A549 (cell line): ENCODE results near the gene RYR3. TPM values are rescaled to one million over a fixed set of nuclear protein-coding genes. Genes with fewer than 3 reads are reported as not detected.

ENCODE experiments used
- ATAC-seq, 2 experiments: fragments of 200-7000 bp in 1 of 2; fragments of >200 bp in 1 of 2; cut with Nextera tagmentation in 1 of 2; cut with Tn5 transposase in 1 of 2; 3 replicates each; pipeline versions ENCODE4 v1.8.0 to v1.9.1; 2018 to 2020; ENCODE audit warnings: mild to moderate bottlenecking in 1 of 2, moderate library complexity in 1 of 2
- CTCF ChIA-PET: fragments of 300-600 bp; sonication (Branson Sonifier 250); formaldehyde crosslinking; extraction: SDS; loops from one replicate; lab custom pipeline; 2021; ENCODE audit warnings: antibody characterized with exemption, inconsistent platforms; lab: Yijun Ruan, JAX
- POLR2A ChIA-PET: fragments of 350-600 bp; formaldehyde crosslinking; extraction: SDS; loops from one replicate; lab custom pipeline; 2021; ENCODE audit warnings: antibody characterized with exemption, inconsistent platforms; lab: Yijun Ruan, JAX
- DNase-seq, 2 experiments: peaks; one replicate each; pipeline versions ENCODE4 v3.0.0 to v3.0.0-alpha.2; 2011 to 2016; ENCODE audit warnings: low read depth in 1 of 2, low spot score in 1 of 2
- FAIRE-seq: peaks from 2 replicates; lab custom pipeline; 2011; peaks lifted over from hg19 to GRCh38; lab: Jason Lieb, UNC
- H3K27ac ChIP-seq, 2 experiments: fragments of >200 bp; sonication (Bioruptor Twin); formaldehyde crosslinking; 3 replicates each; pipeline ENCODE4 v1.5.1; 2016 to 2017
- H3K4me1 ChIP-seq: fragments of >200 bp; sonication (Bioruptor Twin); formaldehyde crosslinking; 3 replicates; pipeline ENCODE4 v1.6.1; 2016
- H3K4me2 ChIP-seq: fragments of >200 bp; sonication (Bioruptor Twin); formaldehyde crosslinking; 3 replicates; pipeline ENCODE4 v1.6.1; 2016
- H3K4me3 ChIP-seq: fragments of >200 bp; sonication (Bioruptor Twin); formaldehyde crosslinking; 3 replicates; pipeline ENCODE4 v1.5.1; 2016
- H3K9me3 ChIP-seq: fragments of >200 bp; sonication (Bioruptor Twin); formaldehyde crosslinking; 3 replicates; pipeline ENCODE4 v1.6.1; 2016
- BCL3 ChIP-seq: fragments of >200 bp; sonication (Bioruptor Twin); formaldehyde crosslinking; IDR thresholded peaks from 3 replicates; pipeline ENCODE4 v1.6.1; 2016
- CBX8 ChIP-seq: fragments of 200-600 bp; sonication (generic); IDR thresholded peaks from 2 replicates; pipeline ENCODE4 v1.6.1; 2016
- CEBPB ChIP-seq, 2 experiments: fragments of >200 bp in 1 of 2; sonication (Bioruptor Twin) in 1 of 2; formaldehyde crosslinking in 1 of 2; IDR thresholded peaks; 2 replicates each; pipeline ENCODE4 v1.6.1; 2012 to 2016
- CHD4 ChIP-seq: fragments of 200-600 bp; sonication (generic); IDR thresholded peaks from 2 replicates; pipeline ENCODE4 v1.6.1; 2016; ENCODE audit warnings: antibody characterized with exemption, mild to moderate bottlenecking, borderline replicate concordance
- E2F6 ChIP-seq: IDR thresholded peaks from 2 replicates; pipeline ENCODE4 v1.6.1; 2012; ENCODE audit warnings: low read depth, borderline replicate concordance
- EP300 ChIP-seq, 2 experiments: fragments of >200 bp; sonication (Bioruptor Twin); formaldehyde crosslinking; IDR thresholded peaks; 2 replicates in 1 of 2; 3 replicates in 1 of 2; pipeline ENCODE4 v1.6.1; 2016 to 2017
- ESRRA ChIP-seq: fragments of 150-350 bp; IDR thresholded peaks from 2 replicates; pipeline ENCODE4 v1.6.1; 2014; ENCODE audit warnings: mild to moderate bottlenecking, low read length, borderline replicate concordance
- FOXS1 ChIP-seq: fragments of 250-450 bp; sonication (Bioruptor Pico); IDR thresholded peaks from 2 replicates; pipeline ENCODE4 v1.5.0; 2020; ENCODE audit warnings: mild to moderate bottlenecking, moderate library complexity
- GATA3 ChIP-seq: IDR thresholded peaks from 2 replicates; pipeline ENCODE4 v1.6.1; 2012; ENCODE audit warnings: borderline replicate concordance
- HDAC2 ChIP-seq: fragments of 200-600 bp; sonication (generic); IDR thresholded peaks from 2 replicates; pipeline ENCODE4 v1.6.1; 2016
- HOXB13 ChIP-seq: fragments of 250-450 bp; sonication (Bioruptor Pico); IDR thresholded peaks from 2 replicates; pipeline ENCODE4 v1.5.0; 2020; ENCODE audit warnings: low read depth, mild to moderate bottlenecking, moderate library complexity
- HOXB5 ChIP-seq: fragments of 250-450 bp; sonication (Bioruptor Pico); IDR thresholded peaks from 2 replicates; pipeline ENCODE4 v1.5.0; 2020; ENCODE audit warnings: mild to moderate bottlenecking, moderate library complexity
- JUN ChIP-seq, 2 experiments: fragments of >200 bp; sonication (Bioruptor Twin); formaldehyde crosslinking; IDR thresholded peaks; 2 replicates in 1 of 2; 3 replicates in 1 of 2; pipeline ENCODE4 v1.6.1; 2016 to 2017
- KDM1A ChIP-seq: fragments of 200-600 bp; sonication (generic); IDR thresholded peaks from 2 replicates; pipeline ENCODE4 v1.6.1; 2016; ENCODE audit warnings: low read depth, mild to moderate bottlenecking
- KDM5A ChIP-seq: fragments of 200-600 bp; sonication (generic); IDR thresholded peaks from 2 replicates; pipeline ENCODE4 v1.6.1; 2016; ENCODE audit warnings: antibody characterized with exemption, mild to moderate bottlenecking
- MAFK ChIP-seq: fragments of 450-650 bp; IDR thresholded peaks from 2 replicates; pipeline ENCODE4 v1.6.1; 2014; ENCODE audit not compliant: partially characterized antibody
- MAX ChIP-seq: IDR thresholded peaks from 2 replicates; pipeline ENCODE4 v1.6.1; 2012
- NPAS2 ChIP-seq: fragments of 250-450 bp; sonication (Bioruptor Pico); IDR thresholded peaks from 2 replicates; pipeline ENCODE4 v1.8.0; 2022; ENCODE audit warnings: mild to moderate bottlenecking, moderate library complexity, borderline replicate concordance
- NR3C1 ChIP-seq: fragments of >200 bp; sonication (Bioruptor Twin); formaldehyde crosslinking; IDR thresholded peaks from 3 replicates; pipeline ENCODE4 v1.6.1; 2017
- PHF8 ChIP-seq: fragments of 200-600 bp; sonication (generic); IDR thresholded peaks from 2 replicates; pipeline ENCODE4 v1.6.1; 2016; ENCODE audit warnings: low read depth, mild to moderate bottlenecking, antibody characterized with exemption, moderate library complexity, borderline replicate concordance
- POLR2A ChIP-seq: IDR thresholded peaks from 2 replicates; pipeline ENCODE4 v1.6.1; 2012; ENCODE audit warnings: mild to moderate bottlenecking, low read length
- POLR2AphosphoS2 ChIP-seq: conservative IDR thresholded peaks from 2 replicates; pipeline ENCODE4 v1.6.1; 2012; ENCODE audit warnings: low read length, improper control_type of control experiment, inconsistent platforms
- RAD21 ChIP-seq, 2 experiments: fragments of >200 bp in 1 of 2; sonication (Bioruptor Twin) in 1 of 2; formaldehyde crosslinking in 1 of 2; IDR thresholded peaks in 1 of 2; conservative IDR thresholded peaks in 1 of 2; 2 replicates in 1 of 2; 3 replicates in 1 of 2; pipeline ENCODE4 v1.6.1; 2012 to 2018; ENCODE audit warnings: inconsistent platforms in 1 of 2
- RCOR1 ChIP-seq: fragments of 150-350 bp; IDR thresholded peaks from 2 replicates; pipeline ENCODE4 v1.6.1; 2014; ENCODE audit warnings: antibody characterized with exemption, low read length, low read depth
- RFX5 ChIP-seq: fragments of 450-650 bp; IDR thresholded peaks from 2 replicates; pipeline ENCODE4 v1.7.1; 2014; ENCODE audit warnings: antibody characterized with exemption, mild to moderate bottlenecking, moderate library complexity
- SREBF2 ChIP-seq: fragments of 450-650 bp; IDR thresholded peaks from 2 replicates; pipeline ENCODE4 v1.6.1; 2014; ENCODE audit warnings: mild to moderate bottlenecking, moderate library complexity
- TFCP2L1 ChIP-seq: fragments of 250-450 bp; sonication (Bioruptor Pico); IDR thresholded peaks from 2 replicates; pipeline ENCODE4 v1.5.0; 2021; ENCODE audit warnings: mild to moderate bottlenecking
- TP53 ChIP-seq: fragments of 250-450 bp; sonication (Bioruptor Pico); IDR thresholded peaks from 2 replicates; pipeline ENCODE4 v1.5.0; 2021; ENCODE audit warnings: mild to moderate bottlenecking, moderate library complexity
- WGBS: methylation state at CpG from one replicate; pipeline ENCODE4 v1.1.6; 2017; ENCODE audit errors: missing lambda C conversion rate; 5-methylcytosine and 5-hydroxymethylcytosine counted together
- polyA plus RNA-seq, 4 experiments: library from polyadenylated mRNA; depleted of rRNA in 3 of 4; stranded (reverse); fragments of >200 nt; fragmentation: RNase III in 1 of 4; extraction: RNeasy Plus Mini Kit Qiagen cat#74134 plus additional on column Dnase treatment in 1 of 4; gene quantifications; 2 replicates in 3 of 4; 3 replicates in 1 of 4; pipeline ENCODE4 v1.2.3, GENCODE V29; 2011 to 2017

Gene RYR3
- polyA plus RNA-seq, 2 of the 4 experiments (the other 2 are of a cell fraction) = 0.03 TPM; not detected in 1

GRCh38 chr15:33535135-33535534, 224.4 kb downstream of the RYR3 start:
- ChIA-PET POLR2A (no interaction called here), CTCF (no interaction called here)

GRCh38 chr15:33539825-33540573, 229.2 kb downstream of the RYR3 start:
- WGBS = 12% methylated on average over 10 of the region's 10 CpGs
- CTCF ChIA-PET = interaction anchor here (0.6 to 1.0 kb wide), 2 partner anchors 9 to 16 kb away, joined by 3 to 4 read pairs; no protein-coding TSS in a partner anchor
- TF ChIP-seq NPAS2 (no peak), RAD21 (conservative IDR thresholded peaks at IDR 0.05 in 1 of 2, IDR thresholded peaks at IDR 0.05 in 1 of 2) (no peak), CBX8 (no peak), ESRRA (no peak), GATA3 (no peak), E2F6 (no peak), TP53 (no peak), POLR2A (no peak), RFX5 (no peak), PHF8 (no peak), TFCP2L1 (CRISPR knock-in tag) (no peak), KDM5A (no peak), CEBPB (IDR thresholded peaks at IDR 0.05) (no peak), EP300 (IDR thresholded peaks at IDR 0.05) (no peak), HOXB13 (CRISPR knock-in tag) (no peak), FOXS1 (CRISPR knock-in tag) (no peak), NR3C1 (no peak), KDM1A (no peak), RCOR1 (no peak)
- Histone ChIP-seq H3K4me3 (no peak overlapping the region), H3K4me1 (no peaks in the 10 kb centered on the region), H3K4me2 (no peak overlapping the region), H3K27ac (no peak overlapping the region), H3K9me3 (no peaks in the 10 kb centered on the region)
- POLR2A ChIA-PET = no interaction called here
- FAIRE-seq (no peak), ATAC-seq (no peak), DNase-seq (no peak)

More at GRCh38 chr15:33535135-33535534, 224.4 kb downstream of the RYR3 start:
- Histone ChIP-seq H3K9me3 (peaks cover 6% of the 10 kb centered on the region; the same call in 1 of the 3 replicates), H3K4me2 (no peak overlapping the region), H3K4me3 (no peak overlapping the region), H3K27ac (no peak overlapping the region), H3K4me1 (no peaks in the 10 kb centered on the region)
- TF ChIP-seq SREBF2 = no peak
- no peak for TF ChIP-seq HDAC2
- no peak for TF ChIP-seq JUN (IDR thresholded peaks at IDR 0.05)
- no peak for TF ChIP-seq POLR2A
- TF ChIP-seq BCL3 = no peak
- no peak for TF ChIP-seq TFCP2L1 (CRISPR knock-in tag)
- TF ChIP-seq NPAS2 = no peak
- DNase-seq (no peak), ATAC-seq (no peak), FAIRE-seq (no peak)
- 3% methylated on average over 3 of the region's 3 CpGs for WGBS

GRCh38 chr15:33543957-33544356, 233.2 kb downstream of the RYR3 start:
- TF ChIP-seq CHD4 (no peak), MAX (no peak), MAFK (no peak), POLR2AphosphoS2 (no peak), HOXB5 (no peak), RFX5 (no peak)
- WGBS = 3% methylated on average over 3 of the region's 3 CpGs
- no peak for ATAC-seq
- Histone ChIP-seq H3K4me3 (no peak overlapping the region), H3K4me2 (no peak overlapping the region), H3K9me3 (no peaks in the 10 kb centered on the region; the same call in 2 of the 3 replicates), H3K4me1 (no peaks in the 10 kb centered on the region), H3K27ac (no peak overlapping the region)
- CTCF ChIA-PET = no interaction called here
- no peak for DNase-seq
- no peak for FAIRE-seq
- POLR2A ChIA-PET = no interaction called here
